GM18499 (cell line): ENCODE data around the gene PARG.
"Not testable (repeated sequence)": the region's sequence is repeated elsewhere in the genome, so short reads cannot be mapped to it uniquely, and the experiment has no call there.

Experiments
- ATAC-seq: cut with Tn5 transposase; IDR thresholded peaks from one replicate; pipeline ENCODE4 v1.9.1; 2021; ENCODE audit warnings: moderate number of reproducible peaks; ENCODE audit not compliant: insufficient read depth, unreplicated experiment

PARG gene

DNA sequence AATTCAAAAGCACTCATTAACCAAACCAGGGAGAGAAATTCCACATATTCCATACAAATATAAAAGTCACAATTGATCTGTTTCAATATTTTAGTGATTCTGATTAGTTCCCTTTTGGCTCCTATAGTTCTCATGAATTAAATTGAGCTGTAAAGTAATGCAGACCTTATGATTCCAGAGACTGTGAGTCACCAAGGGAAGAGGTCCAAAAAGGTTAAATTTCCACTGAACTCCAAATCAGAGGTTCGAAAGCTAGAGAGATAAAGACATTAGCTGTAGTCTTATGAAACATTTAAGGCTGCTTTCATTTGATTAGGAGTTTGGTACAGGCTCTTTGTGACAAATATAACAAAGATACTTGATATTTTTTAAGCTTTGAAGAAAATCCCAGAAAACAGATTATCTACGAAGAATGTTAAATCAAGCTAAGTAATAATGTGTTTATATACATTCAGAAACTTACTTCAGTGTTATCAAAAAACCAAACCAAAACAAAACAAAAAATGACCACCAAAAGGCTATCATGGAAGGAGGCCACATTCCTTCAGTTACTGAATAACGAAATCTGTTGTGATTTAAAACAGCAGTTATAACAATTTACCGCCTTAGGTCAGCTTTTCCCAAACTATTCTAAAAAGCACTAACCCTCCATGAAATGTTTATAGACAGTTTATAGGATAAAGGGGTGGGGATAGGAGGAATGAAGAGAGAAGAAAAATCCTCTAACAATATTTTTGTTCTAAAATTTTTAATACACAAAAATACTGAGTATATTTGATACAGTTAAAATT lies 33.3 kb downstream of the PARG start:
- ATAC-seq, result not testable (repeated sequence)

DNA sequence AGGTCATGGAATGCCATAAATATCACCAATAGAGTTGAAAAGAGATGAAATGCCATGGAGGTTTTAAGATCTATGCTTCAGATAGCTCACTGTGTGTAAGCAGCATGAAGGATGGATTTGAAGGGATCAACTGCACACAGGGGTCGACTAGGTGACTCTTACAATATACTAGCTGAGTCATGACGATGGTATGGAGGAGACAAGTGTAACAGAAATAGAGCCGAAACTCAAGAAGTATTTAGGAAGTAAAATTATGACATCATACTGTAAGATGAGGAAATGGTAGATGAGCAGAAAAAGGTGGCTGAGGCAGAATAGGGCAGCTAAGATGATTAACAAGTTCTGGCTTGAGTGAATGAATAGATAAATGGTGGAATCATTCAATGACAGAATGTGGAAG lies 38.0 kb downstream of the PARG start:
- ATAC-seq, result not testable (repeated sequence)

DNA sequence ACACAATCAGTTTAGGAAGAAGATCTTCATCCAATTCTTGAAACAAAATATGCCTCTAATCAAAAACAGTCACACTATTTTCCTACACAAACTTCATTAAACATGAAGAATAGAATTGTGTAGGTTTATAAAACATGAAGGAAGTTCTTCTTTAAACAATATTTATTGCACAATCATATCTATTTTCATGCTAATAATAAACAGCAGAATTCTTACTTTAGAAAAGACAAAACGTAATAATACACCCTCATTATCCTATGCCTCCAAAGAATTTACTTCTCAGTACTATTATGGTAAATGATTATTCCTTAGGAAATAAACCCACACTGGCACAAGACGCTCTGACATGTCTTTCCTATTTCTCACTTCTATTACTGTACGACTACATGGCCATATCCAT lies 41.4 kb downstream of the PARG start:
- not testable (repeated sequence) for ATAC-seq

DNA sequence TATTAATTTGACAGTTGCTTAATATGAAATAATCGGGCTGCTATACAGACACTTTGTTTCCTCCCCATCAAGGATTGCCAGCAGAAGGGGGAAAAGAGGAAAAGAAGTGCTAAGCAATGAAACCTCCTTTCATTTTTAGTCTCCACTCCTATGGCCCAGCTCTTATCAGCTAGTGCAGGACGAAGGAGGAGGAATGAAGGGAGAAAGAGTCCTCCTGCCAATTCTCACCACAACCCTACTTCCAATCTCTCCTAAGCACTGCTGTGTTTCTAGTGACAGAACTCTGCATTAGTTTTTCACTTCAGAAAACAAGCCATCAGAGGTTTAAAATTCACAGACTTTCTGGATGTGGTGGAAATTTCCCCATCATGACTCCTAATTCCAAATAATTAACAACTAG lies 41.8 kb downstream of the PARG start:
- not testable (repeated sequence) for ATAC-seq

DNA sequence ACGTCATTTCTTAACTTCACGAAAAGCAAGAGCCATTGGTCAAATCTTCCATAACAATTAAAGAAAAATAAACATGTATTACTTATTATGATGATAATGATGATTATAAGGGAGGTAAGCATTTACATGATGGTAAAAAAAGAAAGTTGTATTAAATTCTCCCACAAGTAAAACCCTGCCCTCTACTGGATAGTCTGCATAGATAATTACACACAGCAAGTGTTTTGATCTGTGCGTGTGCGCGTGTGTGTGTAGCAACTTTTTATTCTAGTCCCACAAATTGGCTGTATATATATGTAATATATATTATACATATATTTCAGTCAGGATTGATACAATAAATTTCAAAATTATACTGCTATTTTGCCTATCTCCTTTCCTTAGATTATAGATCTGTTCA lies 51.8 kb downstream of the PARG start:
- not testable (repeated sequence) for ATAC-seq

DNA sequence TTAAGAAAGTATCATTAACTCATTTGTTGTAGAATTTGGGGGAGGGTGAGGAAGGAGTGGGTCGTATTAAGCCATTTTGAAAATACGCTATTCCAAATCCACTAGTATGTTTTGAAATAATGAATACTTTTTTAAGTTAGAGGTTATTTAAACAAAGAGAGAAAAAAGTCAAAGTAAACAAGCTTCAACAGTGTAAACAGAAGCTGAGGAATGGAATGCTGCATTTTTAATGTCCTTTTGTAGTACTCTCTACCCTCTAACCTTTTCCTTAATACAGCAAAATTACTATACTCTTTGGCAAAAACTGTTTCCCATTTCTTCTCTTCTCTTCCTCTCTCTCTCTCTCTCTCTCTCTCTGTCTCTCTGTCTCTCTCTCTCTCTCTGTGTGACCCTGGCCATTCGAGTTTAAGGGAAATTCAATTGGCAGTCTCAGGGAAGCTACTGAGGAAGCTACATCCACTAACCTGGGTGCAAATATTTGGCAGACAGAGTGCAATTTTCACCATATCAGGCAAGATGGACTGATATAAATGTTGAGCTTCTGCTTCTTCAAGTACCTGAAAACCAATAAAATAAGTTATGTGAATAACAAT lies 57.0 kb downstream of the PARG start:
- not testable (repeated sequence) for ATAC-seq

DNA sequence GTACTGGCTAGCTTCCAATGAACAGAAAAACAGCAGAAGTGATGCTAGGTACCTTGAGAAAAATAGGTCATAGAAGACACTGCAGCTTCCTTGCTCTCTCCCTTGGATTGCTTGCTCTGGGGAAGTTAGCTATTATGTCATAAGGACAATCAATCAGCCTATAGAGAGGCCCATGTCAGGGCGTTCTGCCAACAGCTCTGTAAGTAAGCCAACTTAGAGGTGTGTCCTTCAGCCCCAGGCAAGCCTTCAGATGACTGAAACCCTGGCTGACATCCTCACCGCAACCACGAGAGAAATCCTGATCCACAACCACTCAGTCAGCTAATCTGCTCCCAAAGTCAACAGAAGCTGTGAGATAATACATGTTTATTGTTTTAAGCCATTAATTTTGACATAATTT lies 58.0 kb downstream of the PARG start:
- ATAC-seq, result not testable (repeated sequence)

DNA sequence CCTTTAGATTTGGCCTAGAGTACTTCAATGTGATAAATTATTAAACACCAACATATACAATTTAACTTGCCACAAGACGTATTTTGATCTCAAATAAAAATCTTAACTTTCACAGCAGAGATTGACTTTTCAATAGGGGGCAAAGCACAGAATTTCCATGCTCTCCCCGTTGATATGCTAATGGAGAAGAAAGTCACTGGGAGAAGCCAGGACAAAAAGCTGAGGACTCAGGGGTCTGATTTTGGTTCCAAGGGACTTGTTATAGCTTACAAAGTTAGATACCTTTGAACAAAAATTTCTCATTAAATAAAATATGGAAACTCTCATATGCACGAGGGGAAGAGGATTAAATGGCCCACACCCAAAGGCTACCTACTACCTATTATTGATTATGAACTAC lies 59.5 kb downstream of the PARG start:
- not testable (repeated sequence) for ATAC-seq

DNA sequence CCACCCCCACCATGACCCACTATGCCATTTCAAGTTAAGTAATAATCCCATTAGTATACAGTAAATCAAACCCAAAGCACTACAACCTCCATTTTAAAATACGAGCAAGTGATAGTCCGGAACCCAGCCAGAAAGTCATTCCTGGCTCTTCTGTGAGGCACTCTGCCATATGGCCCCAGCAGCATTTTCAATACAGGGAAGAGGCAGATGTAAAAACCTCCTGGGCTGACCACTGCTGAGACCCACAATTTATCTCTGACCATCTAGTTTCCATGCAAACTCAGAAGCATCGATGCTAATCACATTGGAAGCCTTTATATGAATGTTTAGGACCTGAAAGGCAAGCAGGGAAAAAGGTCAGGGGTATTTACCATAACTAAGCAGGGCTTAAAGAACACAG lies 69.1 kb downstream of the PARG start:
- not testable (repeated sequence) for ATAC-seq

DNA sequence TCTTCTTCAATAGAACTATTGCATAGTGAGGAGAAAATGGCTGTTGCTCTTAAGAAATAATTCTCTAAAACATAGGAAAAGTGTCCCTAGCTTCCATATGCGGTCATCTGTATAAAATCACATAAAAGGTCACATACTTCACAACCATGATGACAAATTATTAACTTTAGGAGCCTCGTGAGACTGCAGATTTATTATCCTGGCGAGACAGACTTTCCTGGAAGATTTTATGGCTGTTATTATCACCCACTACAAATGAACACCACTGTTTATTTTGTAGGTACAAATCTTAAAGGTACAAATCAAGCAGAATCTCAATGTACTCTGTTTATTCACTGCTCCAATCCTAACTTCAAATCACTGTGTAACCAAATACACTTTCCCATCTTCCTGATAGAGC lies 70.4 kb downstream of the PARG start:
- not testable (repeated sequence) for ATAC-seq

DNA sequence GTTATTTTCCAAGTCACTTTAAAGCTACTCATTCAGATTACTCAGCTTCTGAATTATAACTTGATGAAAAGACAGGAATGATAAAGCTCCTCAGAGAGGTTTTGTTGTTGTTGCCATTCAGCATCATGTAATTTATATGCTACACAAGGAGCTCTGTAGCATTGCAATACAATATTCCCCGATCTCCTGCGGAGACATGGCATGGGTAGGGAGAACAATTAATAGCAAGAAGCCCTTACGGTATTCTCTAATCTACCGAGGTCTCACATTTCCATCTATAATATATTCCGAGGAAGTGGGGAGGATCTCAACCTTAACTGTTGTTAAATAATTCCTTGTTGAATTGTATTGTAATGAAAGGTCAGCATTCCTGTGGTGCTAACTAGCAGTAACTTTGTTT lies 81.9 kb downstream of the PARG start:
- ATAC-seq, result not testable (repeated sequence)

DNA sequence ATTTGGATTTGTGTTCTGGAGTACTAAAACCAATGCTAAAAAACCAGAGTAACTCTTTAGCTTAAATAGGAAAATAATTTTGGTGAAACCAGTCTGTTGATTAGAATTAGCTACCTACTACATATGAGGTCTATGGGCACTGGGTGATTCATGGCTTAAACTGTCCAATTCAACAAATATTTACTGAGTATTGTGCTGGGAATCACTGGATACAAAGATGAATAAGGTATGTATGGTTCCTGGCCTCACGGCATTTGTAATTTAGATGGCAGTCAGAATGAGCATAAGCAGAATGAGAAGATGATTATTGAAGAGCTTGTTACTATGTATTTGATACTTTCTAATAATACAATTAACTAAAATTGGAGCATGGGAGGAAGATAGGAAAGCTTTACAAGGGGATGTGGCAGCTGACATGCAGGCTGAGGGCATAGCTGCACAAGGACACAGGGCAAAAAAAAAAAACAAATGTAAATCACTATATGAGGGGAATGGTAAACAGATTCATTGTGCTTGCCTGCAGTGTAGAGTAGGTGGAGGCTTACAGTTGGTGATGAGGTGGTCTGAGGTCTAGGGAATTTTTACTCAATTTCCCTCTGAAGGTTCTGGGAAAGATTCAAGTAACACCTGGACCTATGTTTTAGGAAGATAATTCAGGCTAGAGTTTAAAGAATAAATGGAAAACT lies 83.0 kb downstream of the PARG start:
- ATAC-seq, result not testable (repeated sequence)

DNA sequence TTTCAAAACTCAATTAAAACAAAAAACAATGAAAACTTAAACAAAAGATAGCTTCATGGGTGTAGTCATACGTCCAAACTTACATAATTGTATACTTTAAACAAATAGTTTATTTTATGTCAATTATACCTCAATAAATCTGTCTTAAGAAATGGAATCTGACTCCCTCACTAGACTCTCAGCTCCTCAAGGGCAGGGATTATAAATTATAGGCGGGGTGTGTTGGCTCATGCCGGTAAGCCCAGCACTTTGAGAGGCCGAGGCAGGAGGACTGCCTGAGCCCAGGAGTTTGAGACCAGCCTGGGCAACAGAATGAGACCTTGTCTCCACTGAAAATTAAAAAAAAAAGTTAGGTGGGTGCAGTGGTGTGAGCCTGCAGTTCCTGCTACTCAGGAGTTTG lies 92.3 kb downstream of the PARG start:
- ATAC-seq, result not testable (repeated sequence)

DNA sequence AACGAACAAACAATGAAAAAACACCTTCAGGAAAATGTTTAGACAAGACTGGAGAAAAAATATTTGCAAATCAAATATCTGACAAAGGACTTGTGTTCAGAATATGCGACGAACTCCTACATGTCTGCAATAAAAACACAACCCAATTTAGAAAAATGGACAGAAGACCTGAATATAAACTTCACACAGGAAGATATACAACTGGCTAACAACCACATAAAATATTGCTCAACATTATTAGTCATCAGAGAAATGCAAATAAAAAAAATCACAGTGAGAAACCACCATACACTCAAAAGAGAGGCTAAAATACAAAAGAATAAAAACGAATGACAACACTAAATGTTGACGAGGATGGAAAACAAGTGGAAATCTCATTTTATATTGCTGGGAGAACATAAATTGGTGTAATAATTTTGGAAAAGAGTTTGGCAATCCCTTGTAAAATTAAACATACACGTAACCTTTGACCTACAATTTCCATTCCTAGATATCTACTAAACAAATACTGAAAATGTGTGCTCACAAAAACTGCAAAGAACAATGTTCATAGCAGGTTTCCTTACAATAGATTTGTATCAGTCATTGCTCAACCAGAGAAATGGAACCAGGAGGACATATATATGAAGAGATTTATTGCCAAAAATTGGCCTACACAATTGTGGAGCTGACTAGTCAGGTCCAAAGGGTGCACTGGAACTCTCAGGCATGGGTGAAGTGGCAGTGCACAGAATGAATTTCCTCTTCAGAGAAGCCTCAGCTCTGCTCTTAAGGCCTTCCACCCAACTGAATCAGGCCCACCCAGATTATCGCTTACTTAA lies 96.8 kb downstream of the PARG start:
- ATAC-seq, result no peak

DNA sequence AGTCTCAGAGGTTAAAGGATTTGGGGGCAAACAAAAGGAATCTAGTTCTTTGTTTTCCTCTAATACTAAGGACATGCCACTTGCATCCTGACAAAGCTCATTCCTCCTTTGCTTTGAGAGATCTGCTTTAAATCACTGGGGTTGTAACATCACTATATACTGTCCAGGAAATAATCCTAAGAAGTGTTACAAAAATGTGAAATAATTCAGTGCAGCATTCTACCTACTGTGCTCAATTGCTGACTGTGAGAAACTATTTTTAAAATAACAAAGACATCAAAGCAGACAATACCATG lies 99.5 kb downstream of the PARG start:
- not testable (repeated sequence) for ATAC-seq

DNA sequence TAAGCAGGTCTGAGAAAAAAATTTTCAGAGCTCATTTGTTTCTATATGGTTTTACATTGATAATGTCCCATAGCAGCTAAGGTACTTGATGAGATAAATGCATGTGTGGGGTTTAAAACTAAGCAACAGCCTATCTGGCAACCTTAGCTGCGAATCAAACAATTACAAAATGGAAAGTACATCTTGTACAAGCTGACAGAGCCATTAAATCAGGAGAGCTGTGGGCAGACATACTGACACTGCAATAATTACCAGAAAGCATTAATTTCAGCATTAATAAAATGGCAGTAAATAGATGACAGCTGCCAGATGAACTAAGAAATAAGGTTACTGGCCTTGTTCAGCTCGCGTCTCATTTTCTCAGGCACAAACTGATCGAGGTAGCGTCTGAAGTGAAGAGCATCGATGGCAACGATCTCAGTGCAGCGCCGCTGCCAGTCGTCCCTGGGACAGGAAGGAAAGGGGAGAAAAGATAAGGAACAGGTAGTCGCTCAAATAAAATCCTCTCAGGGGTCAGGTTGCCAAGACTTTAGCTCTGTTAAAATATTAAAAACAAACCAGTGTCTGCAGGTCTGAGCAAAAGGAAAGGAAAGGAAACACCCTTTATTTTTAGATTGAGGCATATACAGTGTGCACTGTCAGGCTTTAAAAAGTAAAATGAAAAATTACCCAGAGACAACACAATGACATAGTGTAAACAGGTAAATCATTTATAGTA lies 100.1 kb downstream of the PARG start:
- ATAC-seq, result no peak

DNA sequence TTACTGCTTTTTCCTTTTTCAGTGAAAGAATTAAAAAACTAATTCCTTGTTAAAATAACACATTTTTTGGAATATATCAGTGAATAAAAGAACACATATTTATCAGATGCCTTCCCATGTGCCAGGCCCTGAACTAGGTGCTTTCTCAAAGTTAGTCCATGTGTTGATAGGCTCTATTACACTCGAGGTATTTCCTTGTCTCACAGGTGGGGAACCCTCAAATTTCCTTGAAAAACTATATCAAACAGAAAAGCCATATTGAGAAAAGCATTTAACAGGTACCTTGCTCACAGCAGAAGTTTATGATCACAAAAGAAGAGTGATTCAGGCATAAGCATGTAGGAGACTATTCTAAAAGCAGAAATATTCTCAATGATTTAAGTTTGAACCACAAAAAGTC lies 104.1 kb downstream of the PARG start:
- no peak for ATAC-seq

DNA sequence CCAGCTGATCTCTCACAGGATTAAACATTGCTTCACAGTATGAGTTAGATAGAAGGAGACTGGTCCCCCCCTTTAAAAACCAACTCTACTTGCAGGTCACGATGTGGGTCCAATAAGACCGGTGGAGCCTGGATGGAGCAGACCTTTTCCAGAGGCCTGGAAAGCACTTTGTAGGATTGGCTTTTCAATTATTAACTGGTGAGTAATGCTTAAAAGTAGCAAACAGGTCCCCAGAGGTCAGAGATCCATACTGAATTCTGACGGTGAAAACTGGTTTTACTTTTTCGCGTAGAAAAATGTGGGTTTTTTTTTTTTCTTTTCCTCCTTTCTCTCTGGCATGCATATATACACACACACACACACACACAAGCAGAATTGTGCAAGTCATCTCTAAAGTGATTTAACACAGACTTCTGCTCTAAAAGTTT lies 104.8 kb downstream of the PARG start:
- no peak for ATAC-seq

DNA sequence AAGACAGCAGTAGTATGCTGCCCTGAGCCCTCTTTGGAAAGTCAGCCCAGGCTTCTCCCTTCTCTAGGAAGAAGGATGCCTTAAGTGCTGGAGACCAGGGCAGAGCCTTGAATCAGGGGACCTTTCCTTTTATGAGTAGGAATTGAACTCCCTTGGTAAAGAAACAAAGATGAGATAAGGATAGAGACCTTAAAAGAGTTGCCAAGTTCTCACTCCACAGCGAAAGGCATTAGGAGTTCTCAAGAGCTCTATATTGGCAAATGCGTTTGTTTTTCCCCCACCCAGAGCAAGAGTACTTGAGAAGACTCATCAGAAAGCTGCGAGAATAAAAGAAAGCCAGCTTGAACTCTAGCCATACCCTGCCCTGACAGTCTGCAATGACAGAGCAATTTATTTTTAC lies 106.9 kb downstream of the PARG start:
- ATAC-seq, result no peak

DNA sequence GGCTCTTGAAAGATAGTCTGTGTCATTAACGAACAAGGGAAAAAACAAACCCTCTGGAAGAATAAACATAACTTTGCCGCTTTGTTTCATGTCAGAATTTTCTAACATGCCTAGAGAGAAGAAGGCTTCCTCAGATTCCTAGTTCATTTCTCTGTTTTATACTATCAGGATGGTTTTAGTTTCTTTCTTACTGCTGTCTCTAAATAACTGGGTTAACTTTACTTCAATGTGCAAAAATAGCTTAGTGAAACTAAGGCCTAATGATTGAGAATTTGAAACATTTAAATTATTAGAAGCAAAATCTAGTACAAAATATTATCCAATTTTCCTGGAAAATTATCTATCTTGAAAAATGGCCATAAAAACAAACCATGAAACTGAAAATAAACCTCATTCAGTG lies 107.6 kb downstream of the PARG start:
- ATAC-seq, result no peak
